Measurements from ENCODE around the gene SYNDIG1L.

Gene SYNDIG1L

GRCh38 chr14:74429221-74429691 lies 3.2 kb upstream of the SYNDIG1L start:
- DNase-seq = no peak

GRCh38 chr14:74427651-74428050 lies 1.6 kb upstream of the SYNDIG1L start:
- no peak for DNase-seq

- DNase-seq = peak; percentile 30
Measured at GRCh38 chr14:74425525-74426201, 347 bp downstream of the SYNDIG1L start.

GRCh38 chr14:74424606-74425005 lies 1.4 kb downstream of the SYNDIG1L start:
- DNase-seq = no peak

GRCh38 chr14:74423246-74423645 lies 2.8 kb downstream of the SYNDIG1L start:
- DNase-seq = no peak

GRCh38 chr14:74421981-74422380 lies 4.0 kb downstream of the SYNDIG1L start:
- no peak for DNase-seq

- no peak for DNase-seq
Measured at GRCh38 chr14:74419086-74419485, 6.9 kb downstream of the SYNDIG1L start.

GRCh38 chr14:74418031-74418430 lies 8.0 kb downstream of the SYNDIG1L start:
- no peak for DNase-seq

GRCh38 chr14:74417611-74418010 lies 8.4 kb downstream of the SYNDIG1L start:
- no peak for DNase-seq

GRCh38 chr14:74417201-74417600 lies 8.8 kb downstream of the SYNDIG1L start:
- DNase-seq = no peak

GRCh38 chr14:74415115-74415437 lies 10.9 kb downstream of the SYNDIG1L start:
- DNase-seq = no peak

- DNase-seq = no peak
Measured at GRCh38 chr14:74414403-74415114, 11.5 kb downstream of the SYNDIG1L start.

- no peak for DNase-seq
Measured at GRCh38 chr14:74413627-74414026, 12.4 kb downstream of the SYNDIG1L start.

GRCh38 chr14:74412753-74413152 lies 13.3 kb downstream of the SYNDIG1L start:
- DNase-seq = no peak

- no peak for DNase-seq
Measured at GRCh38 chr14:74411671-74412070, 14.3 kb downstream of the SYNDIG1L start.

GRCh38 chr14:74409441-74409840 lies 16.6 kb downstream of the SYNDIG1L start:
- DNase-seq = no peak

- no peak for DNase-seq
Measured at GRCh38 chr14:74408870-74409269, 17.1 kb downstream of the SYNDIG1L start.

GRCh38 chr14:74407801-74408154 lies 18.2 kb downstream of the SYNDIG1L start:
- DNase-seq = no peak

GRCh38 chr14:74407021-74407800 lies 18.8 kb downstream of the SYNDIG1L start:
- DNase-seq = no peak

- no peak for DNase-seq
Measured at GRCh38 chr14:74405663-74406062, 20.3 kb downstream of the SYNDIG1L start.

GRCh38 chr14:74404435-74404834 lies 21.6 kb downstream of the SYNDIG1L start:
- no peak for DNase-seq

- DNase-seq = no peak
Measured at GRCh38 chr14:74403619-74404417, 22.2 kb downstream of the SYNDIG1L start.
